CD4-positive, alpha-beta T cell (primary cell): ENCODE results near the gene MASP1. TPM values are rescaled to one million over a fixed set of nuclear protein-coding genes. Genes with fewer than 3 reads are reported as not detected.

Experiments used
- ATAC-seq: fragments of 200-7000 bp; cut with Tn5 transposase; one replicate; pipeline ENCODE4 v1.10.0; 2022; ENCODE audit warnings: mild to moderate bottlenecking; ENCODE audit not compliant: poor library complexity
- CTCF ChIA-PET: fragments of 350-600 bp; sonication (Branson Sonifier 250); formaldehyde crosslinking; loops from one replicate; lab custom pipeline; 2021; ENCODE audit warnings: antibody characterized with exemption, inconsistent platforms; lab: Charles Lee
- POLR2A ChIA-PET: fragments of 350-600 bp; sonication (Branson Sonifier 250); formaldehyde crosslinking; loops from one replicate; lab custom pipeline; 2021; ENCODE audit warnings: antibody characterized with exemption, inconsistent platforms; lab: Charles Lee
- DNase-seq, 14 experiments: peaks; one replicate each; pipeline ENCODE4 v3.0.0-alpha.2; 2013 to 2020; ENCODE audit warnings: mixed read lengths in 2 of 14
- H3K27ac ChIP-seq, 2 donors: one replicate each; pipeline versions ENCODE4 v1.5.1 to v1.7.0; 2013; ENCODE audit warnings: low read length in 2 of 2, low read depth in 1 of 2, mild to moderate bottlenecking in 1 of 2
- H3K27me3 ChIP-seq, 2 experiments: 1 replicate in 1 of 2; 2 replicates in 1 of 2; pipeline versions ENCODE4 v1.6.1 to v1.7.0; 2013; ENCODE audit warnings: low read length in 2 of 2, control low read depth in 1 of 2, mild to moderate bottlenecking in 1 of 2, moderate library complexity in 1 of 2; ENCODE audit not compliant: insufficient read depth in 2 of 2, control insufficient read depth in 1 of 2
- H3K36me3 ChIP-seq: one replicate; pipeline ENCODE4 v1.6.1; 2013; ENCODE audit warnings: low read length, control low read depth; ENCODE audit not compliant: insufficient read depth
- H3K4me1 ChIP-seq: one replicate; pipeline ENCODE4 v1.6.1; 2013; ENCODE audit warnings: low read length, control low read depth; ENCODE audit not compliant: insufficient read depth
- H3K4me3 ChIP-seq: one replicate; pipeline ENCODE4 v1.5.1; 2013; ENCODE audit warnings: mild to moderate bottlenecking, low read length, moderate library complexity
- H3K9me3 ChIP-seq, 2 experiments: 1 replicate in 1 of 2; 2 replicates in 1 of 2; pipeline versions ENCODE4 v1.6.1 to v1.7.0; 2013; ENCODE audit warnings: low read length in 2 of 2, mild to moderate bottlenecking in 2 of 2, control low read depth in 1 of 2, moderate library complexity in 1 of 2; ENCODE audit not compliant: control insufficient read depth in 1 of 2, insufficient read depth in 1 of 2
- H3K27ac Mint-ChIP-seq: one replicate; pipeline ENCODE4 v1.8.0; 2020; ENCODE audit warnings: mixed read lengths
- H3K27me3 Mint-ChIP-seq: one replicate; pipeline ENCODE4 v1.8.0; 2021; ENCODE audit warnings: mixed read lengths
- H3K36me3 Mint-ChIP-seq: one replicate; pipeline ENCODE4 v1.8.0; 2021; ENCODE audit warnings: low read depth, mixed read lengths
- H3K4me1 Mint-ChIP-seq: one replicate; pipeline ENCODE4 v1.8.0; 2021; ENCODE audit warnings: low read depth, mixed read lengths
- H3K4me3 Mint-ChIP-seq: one replicate; pipeline ENCODE4 v1.8.0; 2020; ENCODE audit warnings: mild to moderate bottlenecking, mixed read lengths
- H3K9me3 Mint-ChIP-seq: one replicate; pipeline ENCODE4 v1.8.0; 2020; ENCODE audit warnings: mixed read lengths
- CTCF ChIP-seq: fragments of 200-600 bp; IDR thresholded peaks from one replicate; pipeline ENCODE4 v1.8.0; 2022; ENCODE audit warnings: antibody characterized with exemption, mild to moderate bottlenecking
- intact Hi-C, 2 experiments: fragments of 100-400 bp; cut with DNase I in 1 of 2; cut with micrococcal nuclease in 1 of 2; formaldehyde crosslinking; loops; one replicate each; pipeline versions ENCODE4 v1.15.1 to v1.9.0; 2023 to 2025; cut with DNase I, micrococcal nuclease
- total RNA-seq, 174 experiments: library from RNA in 2 of 174; stranded (reverse) in 2 of 174; gene quantifications; one replicate each; pipeline ENCODE4 v1.2.3 and lab custom pipeline; 2021 to 2026

MASP1 gene
- total RNA-seq, 2 experiments from 2014 or later = not detected

GRCh38 chr3:187230011-187230410 lies 61.5 kb downstream of the MASP1 start:
- ATAC-seq (no peak), DNase-seq (no peak)
- Histone ChIP-seq H3K4me1 (no peaks in the 10 kb centered on the region), H3K27ac (no peak overlapping the region), H3K27me3 (peaks cover 0 to 4% of the 10 kb centered on the region in 2 experiments), H3K36me3 (no peaks in the 10 kb centered on the region), H3K4me3 (no peak overlapping the region), H3K9me3 (no peaks in the 10 kb centered on the region)
- Mint-ChIP-seq H3K9me3 (no peaks in the 10 kb centered on the region), H3K4me1 (no peaks in the 10 kb centered on the region), H3K36me3 (no peaks in the 10 kb centered on the region), H3K27me3 (peaks cover 17% of the 10 kb centered on the region), H3K4me3 (no peak overlapping the region), H3K27ac (no peak overlapping the region)
- intact Hi-C loops = no loop called here
- POLR2A ChIA-PET = no interaction called here
- CTCF ChIA-PET = no interaction called here
- no peak for TF ChIP-seq CTCF

GRCh38 chr3:187228740-187229139 lies 62.8 kb downstream of the MASP1 start:
- H3K4me1 Mint-ChIP-seq = no peaks in the 10 kb centered on the region
- intact Hi-C loops = no loop called here
- ChIA-PET CTCF (no interaction called here), POLR2A (no interaction called here)
- no peak overlapping the region for H3K4me3 Mint-ChIP-seq
- no peaks in the 10 kb centered on the region for H3K36me3 Mint-ChIP-seq
- peaks cover 17% of the 10 kb centered on the region for H3K27me3 Mint-ChIP-seq
- ATAC-seq = no peak
- no peaks in the 10 kb centered on the region for H3K9me3 Mint-ChIP-seq
- Histone ChIP-seq H3K27ac (no peak overlapping the region), H3K9me3 (no peaks in the 10 kb centered on the region), H3K4me3 (no peak overlapping the region), H3K4me1 (no peaks in the 10 kb centered on the region), H3K36me3 (no peaks in the 10 kb centered on the region), H3K27me3 (peaks cover 0 to 4% of the 10 kb centered on the region in 2 experiments)
- DNase-seq = no peak
- TF ChIP-seq CTCF = no peak
- no peak overlapping the region for H3K27ac Mint-ChIP-seq

GRCh38 chr3:187227658-187228258 lies 63.8 kb downstream of the MASP1 start:
- TF ChIP-seq CTCF = no peak
- ATAC-seq (no peak), DNase-seq (no peak)
- Mint-ChIP-seq H3K27ac (no peak overlapping the region), H3K9me3 (no peaks in the 10 kb centered on the region), H3K27me3 (peaks cover 17% of the 10 kb centered on the region), H3K4me3 (no peak overlapping the region), H3K36me3 (no peaks in the 10 kb centered on the region), H3K4me1 (no peaks in the 10 kb centered on the region)
- no peaks in the 10 kb centered on the region for H3K4me1 ChIP-seq
- POLR2A ChIA-PET = no interaction called here
- intact Hi-C loops = no loop called here
- CTCF ChIA-PET = interaction anchor here (0.7 kb wide), 1 partner anchor 1206 kb away, joined by 4 read pairs; no protein-coding TSS in a partner anchor
- peaks cover 0 to 6% of the 10 kb centered on the region in 2 experiments for H3K27me3 ChIP-seq
- no peak overlapping the region for H3K4me3 ChIP-seq
- no peaks in the 10 kb centered on the region for H3K36me3 ChIP-seq
- no peak overlapping the region for H3K27ac ChIP-seq
- no peaks in the 10 kb centered on the region for H3K9me3 ChIP-seq
